GM12878 (cell line): ENCODE results near the gene CDH4. TPM values are rescaled to one million over a fixed set of nuclear protein-coding genes. Genes with fewer than 3 reads are reported as not detected.

Experiments
- ATAC-seq: fragments of 200-7000 bp; cut with Tn5 transposase; 3 replicates; pipeline ENCODE4 v1.9.1; 2020; ENCODE audit warnings: mild to moderate bottlenecking, moderate library complexity
- BruUV-seq: library from RNA; stranded (reverse); fragments of 400-500 nt; replicated peaks from 2 replicates; lab custom pipeline; 2021; lab: Mats Ljungman, UMichigan
- CTCF ChIA-PET: fragments of 300-600 bp; sonication (Branson Sonifier 250); formaldehyde crosslinking; extraction: SDS; loops from one replicate; lab custom pipeline; 2021; ENCODE audit warnings: inconsistent platforms; lab: Yijun Ruan, JAX
- POLR2A ChIA-PET: fragments of 350-600 bp; formaldehyde crosslinking; extraction: SDS; loops from one replicate; lab custom pipeline; 2021; ENCODE audit warnings: inconsistent platforms; lab: Charles Lee
- RAD21 ChIA-PET: fragments of 300-600 bp; sonication (Branson Sonifier 250); formaldehyde crosslinking; loops from one replicate; lab custom pipeline; 2023; ENCODE audit warnings: antibody characterized with exemption; ENCODE audit not compliant: unreplicated experiment; lab: Charles Lee
- SMC1A ChIA-PET: fragments of 300-600 bp; sonication (Branson Sonifier 250); formaldehyde crosslinking; loops from one replicate; lab custom pipeline; 2023; ENCODE audit not compliant: unreplicated experiment, uncharacterized antibody; lab: Charles Lee
- DNase-seq: peaks from one replicate; pipeline ENCODE4 v3.0.0-alpha.2; 2011; ENCODE audit warnings: low read depth, low spot score
- FAIRE-seq: peaks from 3 replicates; lab custom pipeline; 2011; peaks lifted over from hg19 to GRCh38; lab: Jason Lieb, UNC
- H2AFZ ChIP-seq: 2 replicates; pipeline ENCODE4 v1.6.0; 2011; ENCODE audit warnings: low read depth, low read length, control low read depth; ENCODE audit not compliant: control insufficient read depth
- H3K27ac ChIP-seq: 2 replicates; pipeline ENCODE4 v1.5.1; 2011; ENCODE audit warnings: control low read depth; ENCODE audit not compliant: control insufficient read depth, insufficient read depth
- H3K27me3 ChIP-seq, 2 experiments: replicated peaks in 1 of 2; 2 replicates each; pipeline versions ENCODE4 v1.6.0 to v1.6.1; 2011; ENCODE audit warnings: low read length in 1 of 2; ENCODE audit not compliant: control insufficient read depth in 2 of 2, insufficient read depth in 2 of 2
- H3K36me3 ChIP-seq, 2 experiments: 2 replicates each; pipeline ENCODE4 v1.5.1; 2011; ENCODE audit warnings: low read length in 1 of 2; ENCODE audit not compliant: control insufficient read depth in 2 of 2, insufficient read depth in 2 of 2
- H3K4me1 ChIP-seq: 2 replicates; pipeline ENCODE4 v1.6.1; 2011; ENCODE audit warnings: mild to moderate bottlenecking, low read length, moderate library complexity, mixed read lengths; ENCODE audit not compliant: control insufficient read depth, insufficient read depth
- H3K4me2 ChIP-seq: 2 replicates; pipeline ENCODE4 v1.6.0; 2011; ENCODE audit warnings: control low read depth; ENCODE audit not compliant: control insufficient read depth, insufficient read depth
- H3K4me3 ChIP-seq: fragments of 200-600 bp; sonication (generic); 2 replicates; pipeline ENCODE4 v1.5.1; 2016
- H3K79me2 ChIP-seq: 2 replicates; pipeline ENCODE4 v1.6.0; 2011; ENCODE audit warnings: low read length; ENCODE audit not compliant: control insufficient read depth, insufficient read depth
- H3K9ac ChIP-seq: 2 replicates; pipeline ENCODE4 v1.8.0; 2011; ENCODE audit warnings: low read length, control low read depth, mixed read lengths; ENCODE audit not compliant: control insufficient read depth, insufficient read depth
- H3K9me3 ChIP-seq: replicated peaks from 3 replicates; pipeline ENCODE4 v1.5.1; 2011; ENCODE audit warnings: mild to moderate bottlenecking, low read length; ENCODE audit not compliant: control insufficient read depth, insufficient read depth
- H4K20me1 ChIP-seq: 2 replicates; pipeline ENCODE4 v1.6.0; 2011; ENCODE audit not compliant: control insufficient read depth, insufficient read depth
- KAT2A ChIP-seq: conservative IDR thresholded peaks from 2 replicates; pipeline ENCODE4 v1.6.1; 2011; ENCODE audit warnings: low read depth, low read length; ENCODE audit not compliant: control insufficient read depth
- NBN ChIP-seq: fragments of 450-650 bp; IDR thresholded peaks from 2 replicates; pipeline ENCODE4 v1.6.1; 2016
- NFIC ChIP-seq: IDR thresholded peaks from 2 replicates; pipeline ENCODE4 v1.6.1; 2012; ENCODE audit warnings: low read depth, mild to moderate bottlenecking, inconsistent platforms, low read length, moderate library complexity
- PAX5 ChIP-seq: IDR thresholded peaks from 2 replicates; pipeline ENCODE4 v1.6.1; 2011; ENCODE audit warnings: low read depth, low read length, borderline replicate concordance
- SMAD1 ChIP-seq: fragments of 450-650 bp; IDR thresholded peaks from 2 replicates; pipeline ENCODE4 v1.6.1; 2018; ENCODE audit warnings: mild to moderate bottlenecking, low read depth; ENCODE audit not compliant: partially characterized antibody
- WGBS: methylation state at CpG from one replicate; pipeline ENCODE4 v1.1.6; 2016; ENCODE audit warnings: low lambda C conversion rate; ENCODE audit not compliant: insufficient replicate concordance, insufficient coverage; ENCODE audit errors: missing lambda C conversion rate; 5-methylcytosine and 5-hydroxymethylcytosine counted together
- in situ Hi-C: fragments of 300-500 bp; cut with MboI; formaldehyde crosslinking; loops from 9 replicates; pipeline ENCODE4 v1.14.3; 2018; ENCODE audit warnings: mixed read lengths
- intact Hi-C: fragments of 100-400 bp; cut with micrococcal nuclease; formaldehyde crosslinking; loops from one replicate; pipeline ENCODE4 v1.14.2; 2022; ENCODE audit not compliant: unreplicated experiment
- polyA plus RNA-seq, 11 experiments: library from polyadenylated mRNA; depleted of rRNA in 4 of 11; unstranded in 6 of 11; stranded (reverse) in 5 of 11; fragments of >200 nt; fragmentation: Nextera tagmentation in 4 of 11; fragmentation: Illumina TruSeq in 1 of 11; extraction: Ambion mirVana in 4 of 11; extraction: Trizol in 1 of 11; gene quantifications; 1 replicate in 1 of 11; 2 replicates in 10 of 11; pipeline versions ENCODE4 v1.2.1 to v1.2.3, GENCODE V29; 2011 to 2016; ENCODE audit warnings: inconsistent platforms in 2 of 11, missing spikeins in 2 of 11, low read depth in 1 of 11
- total RNA-seq, 4 experiments: library from RNA; depleted of rRNA in 3 of 4; stranded (reverse); fragments of >200 nt in 3 of 4; fragmentation: Illumina TruSeq in 1 of 4; extraction: Trizol in 1 of 4; gene quantifications; 2 replicates each; pipeline versions ENCODE4 v1.2.1 to v1.2.3, GENCODE V29; 2013 to 2021
- TF ChIP-seq, protein P1 (sequence below): fragments of 150-350 bp; IDR thresholded peaks from 2 replicates; pipeline ENCODE4 v1.6.1; 2014; ENCODE audit warnings: mild to moderate bottlenecking, low read depth, low read length
- TF ChIP-seq, protein P2 (sequence below): fragments of 450-650 bp; IDR thresholded peaks from 2 replicates; pipeline ENCODE4 v1.6.1; 2017; ENCODE audit warnings: mild to moderate bottlenecking, moderate library complexity

CDH4 gene
- total and polyA plus RNA-seq, 10 of the 15 experiments (the other 5 are each of a cell fraction or from before 2014, with no cell fraction given): not detected

DNA sequence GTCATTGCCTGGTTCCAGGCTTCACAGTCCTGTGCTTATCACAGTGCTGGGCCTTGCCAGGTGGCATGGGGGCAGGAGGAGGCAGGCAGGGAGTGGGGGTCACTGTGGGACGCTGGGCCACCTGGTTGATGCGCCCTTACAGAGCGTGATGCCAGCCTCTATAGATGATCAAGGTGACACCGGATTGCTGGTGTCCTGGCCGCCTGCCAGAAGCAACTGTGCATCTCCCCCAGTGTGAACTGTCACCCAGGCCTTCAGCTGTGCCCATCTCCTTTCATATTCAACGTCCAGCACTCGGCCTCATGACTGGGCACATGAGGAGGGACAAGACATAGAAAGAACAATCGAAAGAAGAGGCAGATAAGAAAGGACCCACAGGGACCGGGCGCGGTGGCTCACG is 494.7 kb downstream of the CDH4 start:
- no peaks in the 10 kb centered on the region for H3K36me3 ChIP-seq
- 57% methylated on average over 12 of the region's 12 CpGs for WGBS
- intact Hi-C loops: no loop called here
- in situ Hi-C loops: no loop called here
- FAIRE-seq (no peak), ATAC-seq (no peak), DNase-seq (no peak)
- ChIA-PET POLR2A (no interaction called here), CTCF (no interaction called here), SMC1A (no interaction called here), RAD21 (no interaction called here)
- H3K27ac ChIP-seq: no peak overlapping the region
- BruUV-seq: no TSS peak
- no peaks in the 10 kb centered on the region; the same call in 2 of the 3 replicates for H3K9me3 ChIP-seq
- H4K20me1 ChIP-seq: no peaks in the 10 kb centered on the region
- H3K27me3 ChIP-seq: no peaks in the 10 kb centered on the region
- no peak overlapping the region for H3K9ac ChIP-seq
- no peak overlapping the region for H2AFZ ChIP-seq
- no peaks in the 10 kb centered on the region for H3K4me1 ChIP-seq
- H3K79me2 ChIP-seq: no peaks in the 10 kb centered on the region
- no peak overlapping the region for H3K4me2 ChIP-seq
- TF ChIP-seq, protein P1, sequence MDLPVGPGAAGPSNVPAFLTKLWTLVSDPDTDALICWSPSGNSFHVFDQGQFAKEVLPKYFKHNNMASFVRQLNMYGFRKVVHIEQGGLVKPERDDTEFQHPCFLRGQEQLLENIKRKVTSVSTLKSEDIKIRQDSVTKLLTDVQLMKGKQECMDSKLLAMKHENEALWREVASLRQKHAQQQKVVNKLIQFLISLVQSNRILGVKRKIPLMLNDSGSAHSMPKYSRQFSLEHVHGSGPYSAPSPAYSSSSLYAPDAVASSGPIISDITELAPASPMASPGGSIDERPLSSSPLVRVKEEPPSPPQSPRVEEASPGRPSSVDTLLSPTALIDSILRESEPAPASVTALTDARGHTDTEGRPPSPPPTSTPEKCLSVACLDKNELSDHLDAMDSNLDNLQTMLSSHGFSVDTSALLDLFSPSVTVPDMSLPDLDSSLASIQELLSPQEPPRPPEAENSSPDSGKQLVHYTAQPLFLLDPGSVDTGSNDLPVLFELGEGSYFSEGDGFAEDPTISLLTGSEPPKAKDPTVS: no peak
- no peak for TF ChIP-seq PAX5
- no peak for TF ChIP-seq NBN
- no peak for TF ChIP-seq NFIC
- TF ChIP-seq KAT2A: no peak
- TF ChIP-seq SMAD1: no peak
- TF ChIP-seq, protein P2, sequence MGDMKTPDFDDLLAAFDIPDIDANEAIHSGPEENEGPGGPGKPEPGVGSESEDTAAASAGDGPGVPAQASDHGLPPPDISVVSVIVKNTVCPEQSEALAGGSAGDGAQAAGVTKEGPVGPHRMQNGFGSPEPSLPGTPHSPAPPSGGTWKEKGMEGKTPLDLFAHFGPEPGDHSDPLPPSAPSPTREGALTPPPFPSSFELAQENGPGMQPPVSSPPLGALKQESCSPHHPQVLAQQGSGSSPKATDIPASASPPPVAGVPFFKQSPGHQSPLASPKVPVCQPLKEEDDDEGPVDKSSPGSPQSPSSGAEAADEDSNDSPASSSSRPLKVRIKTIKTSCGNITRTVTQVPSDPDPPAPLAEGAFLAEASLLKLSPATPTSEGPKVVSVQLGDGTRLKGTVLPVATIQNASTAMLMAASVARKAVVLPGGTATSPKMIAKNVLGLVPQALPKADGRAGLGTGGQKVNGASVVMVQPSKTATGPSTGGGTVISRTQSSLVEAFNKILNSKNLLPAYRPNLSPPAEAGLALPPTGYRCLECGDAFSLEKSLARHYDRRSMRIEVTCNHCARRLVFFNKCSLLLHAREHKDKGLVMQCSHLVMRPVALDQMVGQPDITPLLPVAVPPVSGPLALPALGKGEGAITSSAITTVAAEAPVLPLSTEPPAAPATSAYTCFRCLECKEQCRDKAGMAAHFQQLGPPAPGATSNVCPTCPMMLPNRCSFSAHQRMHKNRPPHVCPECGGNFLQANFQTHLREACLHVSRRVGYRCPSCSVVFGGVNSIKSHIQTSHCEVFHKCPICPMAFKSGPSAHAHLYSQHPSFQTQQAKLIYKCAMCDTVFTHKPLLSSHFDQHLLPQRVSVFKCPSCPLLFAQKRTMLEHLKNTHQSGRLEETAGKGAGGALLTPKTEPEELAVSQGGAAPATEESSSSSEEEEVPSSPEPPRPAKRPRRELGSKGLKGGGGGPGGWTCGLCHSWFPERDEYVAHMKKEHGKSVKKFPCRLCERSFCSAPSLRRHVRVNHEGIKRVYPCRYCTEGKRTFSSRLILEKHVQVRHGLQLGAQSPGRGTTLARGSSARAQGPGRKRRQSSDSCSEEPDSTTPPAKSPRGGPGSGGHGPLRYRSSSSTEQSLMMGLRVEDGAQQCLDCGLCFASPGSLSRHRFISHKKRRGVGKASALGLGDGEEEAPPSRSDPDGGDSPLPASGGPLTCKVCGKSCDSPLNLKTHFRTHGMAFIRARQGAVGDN: no peak
- no peak overlapping the region for H3K4me3 ChIP-seq
